ENCODE data around the gene BCL2. TPM values are rescaled to one million over a fixed set of nuclear protein-coding genes. Genes with fewer than 3 reads are reported as not detected.
A peak's percentile ranks its signal among the peaks of the same experiment; 100 is the strongest.

The BCL2 gene
- total and polyA plus RNA-seq, 7 donors, result 2.8 to 25.7 (median 11.3) TPM

DNA sequence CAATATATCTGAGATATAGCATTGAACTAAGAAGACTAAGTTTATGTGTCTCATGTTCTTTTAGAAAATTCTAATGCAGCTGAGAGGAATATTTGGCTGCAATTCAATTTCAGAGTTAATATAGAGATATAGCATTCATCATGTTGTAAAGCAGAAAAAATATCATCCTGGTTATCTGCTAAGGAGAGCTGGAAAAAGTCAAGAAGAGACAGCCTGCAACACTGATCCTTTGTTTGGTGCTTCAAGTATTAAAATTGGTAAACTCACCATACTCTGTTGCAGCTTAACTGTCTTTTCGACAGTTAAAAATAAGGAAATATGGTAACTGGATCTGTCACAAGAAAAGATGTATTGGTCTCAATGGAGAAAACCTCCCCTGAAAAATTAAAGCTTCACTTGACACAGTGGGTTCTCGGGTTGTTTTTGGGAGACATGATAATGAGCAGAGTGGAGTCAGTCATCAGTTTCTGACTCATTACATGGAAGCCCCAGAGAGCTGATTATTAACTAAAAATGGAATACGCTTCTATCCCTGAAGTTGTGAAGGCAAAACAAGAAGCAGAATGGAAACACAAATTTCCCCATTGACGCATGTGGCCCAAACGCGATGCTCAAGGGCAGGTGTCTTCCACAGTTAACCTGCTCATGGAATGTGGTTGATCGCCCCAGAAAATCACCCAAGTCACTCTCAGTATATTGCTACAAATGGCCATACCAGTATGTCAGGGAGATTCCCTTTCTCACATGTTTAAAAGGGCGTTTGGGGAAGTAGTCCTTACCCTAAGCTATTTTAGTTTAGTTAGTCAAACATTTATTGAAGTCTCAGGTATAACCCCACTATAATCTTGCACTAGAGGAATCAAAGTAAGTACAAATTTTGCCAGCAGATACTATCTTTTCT, 8.2 kb downstream of the BCL2 start:
- H3K9me3 ChIP-seq, result no peaks in the 10 kb centered on the region
- peak overlapping the region in 1 of 4 donors; percentile 12 for H3K27ac ChIP-seq
- peaks cover 0 to 49% (median 18%) of the 10 kb centered on the region in 4 donors for H3K4me1 ChIP-seq
- intact Hi-C loops (cut with DNase I), result no loop called here
- no peak for DNase-seq
- 73 to 76% methylated on average over 8 of the region's 8 CpGs for WGBS, 2 donors
- H3K27me3 ChIP-seq, result no peaks in the 10 kb centered on the region
- TF ChIP-seq POLR2AphosphoS5 (IDR thresholded peaks at IDR 0.05) (no peak), EP300 (IDR thresholded peaks at IDR 0.05) (no peak), POLR2A (IDR thresholded peaks at IDR 0.05) (no peak)
- TF ChIP-seq, protein P1, sequence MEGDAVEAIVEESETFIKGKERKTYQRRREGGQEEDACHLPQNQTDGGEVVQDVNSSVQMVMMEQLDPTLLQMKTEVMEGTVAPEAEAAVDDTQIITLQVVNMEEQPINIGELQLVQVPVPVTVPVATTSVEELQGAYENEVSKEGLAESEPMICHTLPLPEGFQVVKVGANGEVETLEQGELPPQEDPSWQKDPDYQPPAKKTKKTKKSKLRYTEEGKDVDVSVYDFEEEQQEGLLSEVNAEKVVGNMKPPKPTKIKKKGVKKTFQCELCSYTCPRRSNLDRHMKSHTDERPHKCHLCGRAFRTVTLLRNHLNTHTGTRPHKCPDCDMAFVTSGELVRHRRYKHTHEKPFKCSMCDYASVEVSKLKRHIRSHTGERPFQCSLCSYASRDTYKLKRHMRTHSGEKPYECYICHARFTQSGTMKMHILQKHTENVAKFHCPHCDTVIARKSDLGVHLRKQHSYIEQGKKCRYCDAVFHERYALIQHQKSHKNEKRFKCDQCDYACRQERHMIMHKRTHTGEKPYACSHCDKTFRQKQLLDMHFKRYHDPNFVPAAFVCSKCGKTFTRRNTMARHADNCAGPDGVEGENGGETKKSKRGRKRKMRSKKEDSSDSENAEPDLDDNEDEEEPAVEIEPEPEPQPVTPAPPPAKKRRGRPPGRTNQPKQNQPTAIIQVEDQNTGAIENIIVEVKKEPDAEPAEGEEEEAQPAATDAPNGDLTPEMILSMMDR (IDR thresholded peaks at IDR 0.05), result no peak
- no peaks in the 10 kb centered on the region for H3K36me3 ChIP-seq
- no peak overlapping the region for H3K4me3 ChIP-seq

DNA sequence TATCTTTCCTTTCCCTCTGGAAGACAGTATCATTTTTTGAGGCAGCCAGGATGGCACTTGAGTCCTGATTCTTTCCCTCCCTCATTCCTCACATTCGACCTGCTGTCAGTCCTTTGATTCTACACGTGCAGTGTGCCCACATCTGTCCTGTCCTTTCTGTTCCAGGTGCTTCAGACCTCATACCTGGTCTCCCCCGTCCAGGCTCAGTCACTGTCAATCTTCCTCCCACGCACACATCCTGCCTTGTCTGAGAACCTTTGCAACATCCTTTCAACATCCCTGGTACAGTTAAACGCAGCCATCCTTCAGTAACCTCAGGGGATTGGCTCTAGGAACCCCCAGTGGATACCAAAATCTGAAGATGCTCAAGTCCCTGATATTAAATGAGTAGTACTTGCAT, 10.1 kb downstream of the BCL2 start:
- DNase-seq, result no peak
- Histone ChIP-seq H3K27ac (no peak overlapping the region), H3K4me1 (peaks cover 0 to 29% (median 11%) of the 10 kb centered on the region in 4 donors), H3K27me3 (no peaks in the 10 kb centered on the region), H3K4me3 (no peak overlapping the region), H3K9me3 (no peaks in the 10 kb centered on the region), H3K36me3 (no peaks in the 10 kb centered on the region)
- no peak for TF ChIP-seq POLR2AphosphoS5 (IDR thresholded peaks at IDR 0.05)
- TF ChIP-seq, protein P1 (IDR thresholded peaks at IDR 0.05), result no peak
- TF ChIP-seq POLR2A (IDR thresholded peaks at IDR 0.05), result no peak
- no peak for TF ChIP-seq EP300 (IDR thresholded peaks at IDR 0.05)
- WGBS, 2 donors, result 60 to 85% methylated on average over 5 of the region's 5 CpGs
- intact Hi-C loops (cut with DNase I), result no loop called here

DNA sequence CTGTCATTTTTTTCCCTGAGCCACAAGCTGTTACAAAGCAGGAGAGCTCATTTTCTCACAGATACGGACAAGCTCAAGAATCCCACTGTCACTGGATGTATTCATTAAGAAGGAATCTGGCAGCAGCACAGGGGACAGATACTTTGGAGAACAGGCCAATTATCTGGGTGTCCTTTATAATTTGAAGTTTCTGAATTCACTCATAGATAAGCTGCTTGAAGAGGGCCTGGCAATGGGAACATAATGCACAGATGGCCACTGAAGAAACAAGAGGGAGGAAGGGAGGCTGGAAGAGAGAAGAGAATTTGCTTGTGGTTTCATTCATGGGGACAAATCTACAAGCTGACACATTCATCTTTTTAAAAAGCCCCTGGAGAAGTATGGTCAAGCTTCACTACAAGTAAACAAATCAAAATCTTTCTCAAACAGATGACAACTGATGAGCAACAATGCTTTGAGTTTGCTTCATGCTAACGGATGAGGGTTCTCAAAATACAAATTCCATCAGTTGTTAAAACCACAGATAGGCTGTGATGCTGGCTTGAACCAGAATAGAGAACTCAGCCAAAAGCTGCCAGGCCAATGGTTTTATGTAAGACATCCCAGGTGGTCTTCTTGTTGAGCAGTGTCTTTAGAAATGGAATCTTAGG, 11.9 kb downstream of the BCL2 start:
- no peak for DNase-seq
- H3K27ac ChIP-seq, result peak overlapping the region; percentile 12 to 27 (median 23)
- no peak overlapping the region for H3K4me3 ChIP-seq
- intact Hi-C loops (cut with DNase I), result no loop called here
- WGBS, 2 donors, result 68 to 81% methylated on average over 2 of the region's 2 CpGs
- no peaks in the 10 kb centered on the region for H3K9me3 ChIP-seq
- H3K4me1 ChIP-seq, result peaks cover 0 to 27% (median 13%) of the 10 kb centered on the region in 4 donors
- no peaks in the 10 kb centered on the region for H3K36me3 ChIP-seq
- no peak for TF ChIP-seq POLR2AphosphoS5 (IDR thresholded peaks at IDR 0.05)
- TF ChIP-seq EP300 (IDR thresholded peaks at IDR 0.05), result no peak
- TF ChIP-seq, protein P1 (IDR thresholded peaks at IDR 0.05), result no peak
- no peak for TF ChIP-seq POLR2A (IDR thresholded peaks at IDR 0.05)
- no peaks in the 10 kb centered on the region for H3K27me3 ChIP-seq

DNA sequence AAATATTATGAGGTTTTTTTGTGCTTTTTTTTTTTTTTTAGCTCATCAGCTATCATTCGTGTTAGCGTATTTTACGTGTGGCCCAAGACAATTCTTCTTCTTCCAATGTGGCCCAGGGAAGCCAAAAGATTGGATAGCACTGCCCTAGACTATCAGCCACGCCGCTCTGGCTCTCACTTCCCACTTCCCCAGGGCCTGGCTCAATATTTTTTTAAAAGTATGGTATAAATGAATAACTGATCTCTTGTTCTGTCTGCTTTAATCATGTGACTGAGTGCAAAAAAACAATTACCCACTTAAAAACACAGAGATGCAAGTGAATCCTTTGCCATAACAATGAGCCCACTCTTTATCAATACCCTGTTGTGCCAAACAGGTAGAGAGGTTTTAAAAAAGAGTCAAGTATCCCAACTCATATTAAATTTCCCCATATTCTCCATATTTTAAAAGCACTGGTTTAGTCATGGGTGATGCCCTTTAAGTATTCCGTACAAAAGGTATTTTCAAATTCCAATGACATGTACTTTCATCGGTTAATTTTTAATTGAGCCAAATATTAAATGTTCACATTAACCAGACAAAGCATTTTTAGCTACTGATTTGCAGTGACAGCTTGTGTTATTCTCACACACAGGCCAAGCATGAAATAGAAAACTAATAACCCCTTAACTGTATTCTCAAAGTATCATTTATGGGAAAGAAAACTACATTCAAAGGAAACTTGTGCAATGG, 12.6 kb downstream of the BCL2 start:
- WGBS, 2 donors, result 93 to 95% methylated on average over 7 of the region's 7 CpGs
- H3K4me3 ChIP-seq, result no peak overlapping the region
- no peak for DNase-seq
- no peaks in the 10 kb centered on the region for H3K27me3 ChIP-seq
- intact Hi-C loops (cut with DNase I), result no loop called here
- H3K36me3 ChIP-seq, result no peaks in the 10 kb centered on the region
- H3K27ac ChIP-seq, result peak overlapping the region; percentile 12 to 27 (median 23)
- peaks cover 0 to 34% (median 18%) of the 10 kb centered on the region in 4 donors for H3K4me1 ChIP-seq
- TF ChIP-seq POLR2AphosphoS5 (IDR thresholded peaks at IDR 0.05), result no peak
- TF ChIP-seq POLR2A (IDR thresholded peaks at IDR 0.05), result no peak
- TF ChIP-seq EP300 (IDR thresholded peaks at IDR 0.05), result no peak
- TF ChIP-seq, protein P1 (IDR thresholded peaks at IDR 0.05), result no peak
- no peaks in the 10 kb centered on the region for H3K9me3 ChIP-seq

Measured in sigmoid colon (tissue), 7 donors.